H1 (cell line): ENCODE measurements around the gene DCP2. TPM values are rescaled to one million over a fixed set of nuclear protein-coding genes. Genes with fewer than 3 reads are reported as not detected.

Experiments used
- CTCF ChIA-PET: fragments of 300-600 bp; sonication (Branson Sonifier 250); formaldehyde crosslinking; loops from one replicate; lab custom pipeline; 2021; ENCODE audit not compliant: partially characterized antibody; lab: Charles Lee
- POLR2A ChIA-PET: fragments of 300-600 bp; sonication (Branson Sonifier 250); formaldehyde crosslinking; loops from one replicate; lab custom pipeline; 2021; ENCODE audit warnings: inconsistent platforms; ENCODE audit not compliant: partially characterized antibody; lab: Charles Lee
- DNase-seq, 2 experiments: peaks; one replicate each; pipeline versions ENCODE4 v3.0.0 to v3.0.0-alpha.2; 2010 to 2022; ENCODE audit warnings: low spot score in 2 of 2, low read depth in 1 of 2, mixed read lengths in 1 of 2
- FAIRE-seq: peaks from 2 replicates; lab custom pipeline; 2011; peaks lifted over from hg19 to GRCh38; lab: Jason Lieb, UNC
- H2AFZ ChIP-seq: 2 replicates; pipeline ENCODE4 v1.8.1; 2012; ENCODE audit warnings: low read length, inconsistent platforms
- H2AK5ac ChIP-seq: 2 replicates; pipeline ENCODE4 v1.6.1; 2013; ENCODE audit warnings: low read depth, low read length
- H2BK120ac ChIP-seq: replicated peaks from 2 replicates; pipeline ENCODE3; 2013; ENCODE audit warnings: low read depth, low read length, inconsistent platforms
- H2BK12ac ChIP-seq: 2 replicates; pipeline ENCODE4 v1.6.1; 2013; ENCODE audit warnings: low read depth, low read length
- H2BK15ac ChIP-seq: 2 replicates; pipeline ENCODE4 v1.6.1; 2013; ENCODE audit warnings: low read length
- H2BK20ac ChIP-seq: 2 replicates; pipeline ENCODE4 v1.6.1; 2013; ENCODE audit warnings: low read length
- H2BK5ac ChIP-seq: 2 replicates; pipeline ENCODE4 v1.6.1; 2013; ENCODE audit warnings: low read depth, low read length
- H3K14ac ChIP-seq: 2 replicates; pipeline ENCODE4 v1.6.1; 2013; ENCODE audit warnings: inconsistent platforms; ENCODE audit not compliant: insufficient read length
- H3K18ac ChIP-seq: 2 replicates; pipeline ENCODE4 v1.6.1; 2013; ENCODE audit warnings: low read length; ENCODE audit errors: extremely low read depth
- H3K23ac ChIP-seq: 2 replicates; pipeline ENCODE4 v1.6.1; 2013; ENCODE audit warnings: inconsistent platforms; ENCODE audit not compliant: insufficient read length
- H3K23me2 ChIP-seq: 2 replicates; pipeline ENCODE4 v1.6.1; 2013; ENCODE audit warnings: low read depth, low read length
- H3K27ac ChIP-seq: 2 replicates; pipeline ENCODE4 v1.6.1; 2011; ENCODE audit warnings: low read depth, low read length, inconsistent platforms
- H3K27me3 ChIP-seq, 4 experiments: replicated peaks in 1 of 4; 1 replicate in 1 of 4; 2 replicates in 3 of 4; pipeline versions ENCODE4 v1.6.1 to v1.8.1; 2011 to 2013; ENCODE audit warnings: low read length in 3 of 4, mild to moderate bottlenecking in 3 of 4, inconsistent platforms in 2 of 4, mixed read lengths in 2 of 4, moderate library complexity in 1 of 4; ENCODE audit not compliant: control insufficient read depth in 3 of 4, insufficient read depth in 3 of 4; ENCODE audit errors: extremely low read depth in 1 of 4
- H3K36me3 ChIP-seq, 4 experiments: 2 replicates each; pipeline versions ENCODE4 v1.6.1 to v1.8.1; 2011 to 2013; ENCODE audit warnings: mild to moderate bottlenecking in 4 of 4, low read length in 3 of 4, moderate library complexity in 2 of 4, control low read depth in 1 of 4, inconsistent platforms in 1 of 4; ENCODE audit not compliant: insufficient read depth in 4 of 4, control insufficient read depth in 2 of 4
- H3K4ac ChIP-seq: replicated peaks from 2 replicates; pipeline ENCODE3; 2013; ENCODE audit warnings: low read length, low read depth, mixed read lengths, inconsistent platforms; ENCODE audit not compliant: insufficient read length
- H3K4me1 ChIP-seq, 4 experiments: replicated peaks in 1 of 4; 1 replicate in 1 of 4; 2 replicates in 3 of 4; pipeline versions ENCODE4 v1.6.1 to v1.8.1; 2011 to 2013; ENCODE audit warnings: low read length in 3 of 4, inconsistent platforms in 2 of 4, mixed read lengths in 1 of 4; ENCODE audit not compliant: insufficient read depth in 4 of 4, control insufficient read depth in 3 of 4
- H3K4me2 ChIP-seq, 2 experiments: 2 replicates each; pipeline versions ENCODE4 v1.6.1 to v1.8.1; 2011 to 2013; ENCODE audit warnings: low read depth in 2 of 2, low read length in 2 of 2, control low read depth in 1 of 2, inconsistent platforms in 1 of 2, mild to moderate bottlenecking in 1 of 2; ENCODE audit not compliant: insufficient read depth in 1 of 2
- H3K4me3 ChIP-seq, 4 experiments: fragments of 200-600, 300-600 bp in 1 of 4; sonication (generic), shearing (Covaris generic), sonication (Bioruptor Twin) in 1 of 4; 2 replicates each; pipeline versions ENCODE4 v1.5.1 to v1.8.1; 2011 to 2016; ENCODE audit warnings: low read length in 4 of 4, low read depth in 3 of 4, control low read depth in 2 of 4, inconsistent platforms in 2 of 4, mild to moderate bottlenecking in 2 of 4, mixed read lengths in 1 of 4, moderate library complexity in 1 of 4; ENCODE audit not compliant: insufficient read depth in 2 of 4; ENCODE audit errors: extremely low read depth in 1 of 4
- H3K56ac ChIP-seq: replicated peaks from 2 replicates; pipeline ENCODE3; 2013; ENCODE audit warnings: low read depth, mild to moderate bottlenecking, mixed read lengths, low read length, inconsistent platforms; ENCODE audit not compliant: insufficient read length
- H3K79me1 ChIP-seq: 2 replicates; pipeline ENCODE4 v1.6.1; 2013; ENCODE audit warnings: low read depth, low read length, control low read depth
- H3K79me2 ChIP-seq, 2 experiments: 2 replicates each; pipeline versions ENCODE4 v1.6.1 to v1.8.1; 2012 to 2013; ENCODE audit warnings: low read length in 2 of 2, mild to moderate bottlenecking in 2 of 2, inconsistent platforms in 1 of 2; ENCODE audit not compliant: insufficient read depth in 2 of 2, control insufficient read depth in 1 of 2
- H3K9ac ChIP-seq, 4 experiments: replicated peaks in 1 of 4; 1 replicate in 1 of 4; 2 replicates in 3 of 4; pipeline versions ENCODE4 v1.6.1 to v1.8.1; 2011 to 2013; ENCODE audit warnings: low read depth in 3 of 4, low read length in 3 of 4, control low read depth in 2 of 4, mild to moderate bottlenecking in 2 of 4, moderate library complexity in 2 of 4, inconsistent platforms in 1 of 4; ENCODE audit errors: extremely low read depth in 1 of 4
- H3K9me3 ChIP-seq, 2 experiments: 2 replicates each; pipeline versions ENCODE4 v1.6.1 to v1.8.1; 2012 to 2013; ENCODE audit warnings: mild to moderate bottlenecking in 2 of 2, moderate library complexity in 2 of 2, control low read depth in 1 of 2, inconsistent platforms in 1 of 2, low read depth in 1 of 2, low read length in 1 of 2, mixed read lengths in 1 of 2; ENCODE audit not compliant: insufficient read depth in 2 of 2
- H4K20me1 ChIP-seq, 2 experiments: replicated peaks in 1 of 2; 2 replicates each; pipeline versions ENCODE3 to v1.8.1; 2011 to 2013; ENCODE audit warnings: inconsistent platforms in 2 of 2, low read length in 2 of 2, mild to moderate bottlenecking in 1 of 2; ENCODE audit not compliant: insufficient read depth in 2 of 2, control insufficient read depth in 1 of 2
- H4K5ac ChIP-seq: 2 replicates; pipeline ENCODE4 v1.6.1; 2013; ENCODE audit warnings: low read length, low read depth, mixed read lengths, inconsistent platforms; ENCODE audit not compliant: insufficient read length
- H4K8ac ChIP-seq: 2 replicates; pipeline ENCODE4 v1.8.0; 2013; ENCODE audit warnings: mild to moderate bottlenecking, moderate library complexity, low read length, inconsistent platforms; ENCODE audit not compliant: insufficient read depth; ENCODE audit errors: extremely low read depth
- H4K91ac ChIP-seq: replicated peaks from 2 replicates; pipeline ENCODE3; 2013; ENCODE audit warnings: low read length, mixed read lengths, inconsistent platforms; ENCODE audit not compliant: insufficient read length
- CHD1 ChIP-seq: IDR thresholded peaks from 2 replicates; pipeline ENCODE4 v1.6.1; 2012; ENCODE audit warnings: low read depth, low read length, improper control_type of control experiment
- CHD2 ChIP-seq: IDR thresholded peaks from 2 replicates; pipeline ENCODE4 v1.6.1; 2012; ENCODE audit warnings: low read length, improper control_type of control experiment
- HDAC2 ChIP-seq, 2 experiments: fragments of 300-600 bp in 1 of 2; sonication (generic) in 1 of 2; IDR thresholded peaks; 2 replicates each; pipeline ENCODE4 v1.6.1; 2011 to 2012; ENCODE audit warnings: low read depth in 2 of 2, low read length in 2 of 2, mild to moderate bottlenecking in 2 of 2, moderate library complexity in 2 of 2, borderline replicate concordance in 1 of 2, inconsistent platforms in 1 of 2
- PHF8 ChIP-seq: fragments of 200-600 bp; sonication (generic); conservative IDR thresholded peaks from 2 replicates; pipeline ENCODE4 v1.7.1; 2012; ENCODE audit warnings: low read depth, mild to moderate bottlenecking, inconsistent platforms, low read length, moderate library complexity
- SP4 ChIP-seq: IDR thresholded peaks from 2 replicates; pipeline ENCODE4 v1.6.1; 2012; ENCODE audit warnings: low read length, inconsistent platforms
- WGBS, 2 experiments: shearing (Covaris generic) in 1 of 2; methylation state at CpG; one replicate each; pipeline versions ENCODE4 v1.1.6 to v1.1.7; 2013 to 2015; ENCODE audit warnings: low lambda C conversion rate in 2 of 2, mixed read lengths in 2 of 2, inconsistent platforms in 1 of 2, low coverage in 1 of 2, missing lambda C conversion rate in 1 of 2; ENCODE audit not compliant: insufficient replicate concordance in 2 of 2, insufficient coverage in 1 of 2, insufficient read length in 1 of 2; ENCODE audit errors: extremely low coverage in 1 of 2, missing lambda C conversion rate in 1 of 2; 5-methylcytosine and 5-hydroxymethylcytosine counted together
- polyA plus RNA-seq, 7 experiments: library from polyadenylated mRNA; depleted of rRNA in 3 of 7; stranded (reverse) in 5 of 7; unstranded in 2 of 7; fragments of >200 nt in 5 of 7; fragments of 200-250 nt in 2 of 7; gene quantifications; 1 replicate in 5 of 7; 2 replicates in 1 of 7; 4 replicates in 1 of 7; pipeline versions ENCODE4 v1.2.1 to v1.2.3, GENCODE V29; 2011 to 2013; ENCODE audit warnings: missing spikeins in 2 of 7, mixed read lengths in 2 of 7
- total RNA-seq: library from RNA; stranded (reverse); fragmentation: NEBNext Ultra II Directional; extraction: Animal tissue kit (Norgen Biotek cat#: 25700); gene quantifications from 2 replicates; pipeline ENCODE4 v1.2.1, GENCODE V29; 2021

The DCP2 gene
- total and polyA plus RNA-seq, 2 of the 8 experiments (the other 6 are each of a cell fraction or from before 2014, with no cell fraction given): 14.4 to 162 TPM

DNA sequence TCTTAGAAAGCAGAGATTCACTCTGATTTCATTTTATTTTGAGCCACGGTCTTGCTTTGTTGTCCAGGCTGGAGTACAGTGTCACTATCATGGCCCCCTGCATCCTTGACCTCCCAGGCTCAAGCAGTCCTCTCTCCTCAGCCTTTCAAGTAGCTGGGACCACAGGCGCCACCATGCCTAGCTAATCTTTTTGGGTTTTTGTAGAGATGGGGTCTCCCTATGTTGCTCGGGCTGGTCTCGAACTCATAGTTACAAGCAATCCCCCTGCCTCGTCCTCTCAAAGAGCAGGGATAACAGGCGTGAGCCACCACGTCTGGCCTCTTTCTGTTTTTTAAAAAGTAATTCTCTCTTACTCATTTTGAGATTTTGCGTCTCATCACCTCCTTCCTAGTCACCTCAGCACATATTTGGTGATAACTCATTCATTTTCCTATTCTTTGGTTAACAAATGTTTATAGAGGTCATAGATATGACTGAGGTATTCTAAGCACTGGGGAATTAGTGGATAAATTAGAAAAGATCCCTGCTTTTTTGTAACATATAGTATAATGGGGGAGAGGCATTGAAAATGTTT lies 10.8 kb upstream of the DCP2 start:
- H3K23me2 ChIP-seq: no peaks in the 10 kb centered on the region; the same call in 1 of the 2 replicates
- no peak for DNase-seq
- H3K4me2 ChIP-seq: no peak overlapping the region
- H4K91ac ChIP-seq: no peak overlapping the region
- no peak overlapping the region for H2BK120ac ChIP-seq
- no peak overlapping the region for H2AK5ac ChIP-seq
- H3K56ac ChIP-seq: no peak overlapping the region
- no peak overlapping the region for H4K5ac ChIP-seq
- ChIA-PET POLR2A (interaction anchor here (1.5 to 3.5 kb wide), 2 partner anchors 10 to 45 kb away, joined by 3 to 19 read pairs; partner anchors contain the start of gene DCP2), CTCF (interaction anchor here (0.8 to 5.2 kb wide), 2 partner anchors 30 to 85 kb away, joined by 3 to 18 read pairs; no protein-coding TSS in a partner anchor)
- no peak overlapping the region for H3K4me3 ChIP-seq
- no peaks in the 10 kb centered on the region for H3K79me1 ChIP-seq
- H3K36me3 ChIP-seq: no peaks in the 10 kb centered on the region
- H3K9me3 ChIP-seq: no peaks in the 10 kb centered on the region
- H3K27me3 ChIP-seq: no peaks in the 10 kb centered on the region
- no peak for FAIRE-seq
- no peaks in the 10 kb centered on the region for H3K79me2 ChIP-seq
- H2BK15ac ChIP-seq: no peak overlapping the region
- no peak overlapping the region for H2BK20ac ChIP-seq
- WGBS, 2 experiments: 90% methylated on average over 8 of the region's 8 CpGs; no CpG with 5 or more reads in 1 of the 2 experiments
- TF ChIP-seq PHF8 (no peak), SP4 (no peak), CHD1 (no peak), HDAC2 (IDR thresholded peaks at IDR 0.05; ENCODE audit: borderline replicate concordance in 1 of 2, low read depth in 2 of 2, low read length in 2 of 2) (no peak), CHD2 (no peak)
- peaks cover 0 to 6% (median 3%) of the 10 kb centered on the region in 4 experiments; a peak in 4 of 7 replicates for H3K4me1 ChIP-seq
- H3K14ac ChIP-seq: no peak overlapping the region
- H2BK5ac ChIP-seq: no peak overlapping the region
- no peaks in the 10 kb centered on the region for H4K20me1 ChIP-seq
- no peak overlapping the region for H3K9ac ChIP-seq
- H3K4ac ChIP-seq: no peak overlapping the region
- H3K23ac ChIP-seq: no peak overlapping the region
- no peak overlapping the region for H2BK12ac ChIP-seq
- no peak overlapping the region for H3K27ac ChIP-seq
- no peak overlapping the region for H3K18ac ChIP-seq
- no peak overlapping the region for H2AFZ ChIP-seq
- H4K8ac ChIP-seq: no peak overlapping the region
